GM20000 (cell line): ENCODE measurements around the gene GRK3.

Experiments
- DNase-seq: peaks from one replicate; pipeline ENCODE4 v3.0.0; 2012; ENCODE audit warnings: low spot score
- CTCF ChIP-seq: IDR thresholded peaks from 2 replicates; pipeline ENCODE4 v1.5.1; 2012; ENCODE audit warnings: mild to moderate bottlenecking, control low read depth; ENCODE audit errors: extremely low read depth, missing control alignments

GRK3 gene

GRCh38 chr22:25670070-25670461 is 105.6 kb downstream of the GRK3 start:
- TF ChIP-seq CTCF: no peak
- DNase-seq: no peak

GRCh38 chr22:25672289-25673084 is 108.0 kb downstream of the GRK3 start:
- no peak for TF ChIP-seq CTCF
- no peak for DNase-seq

- TF ChIP-seq CTCF: no peak
Measured at GRCh38 chr22:25673713-25674112, 109.2 kb downstream of the GRK3 start.

GRCh38 chr22:25677631-25678030 is 113.2 kb downstream of the GRK3 start:
- DNase-seq: no peak
- TF ChIP-seq CTCF: no peak

More at GRCh38 chr22:25673713-25674112, 109.2 kb downstream of the GRK3 start:
- DNase-seq: no peak

GRCh38 chr22:25680051-25680450 is 115.6 kb downstream of the GRK3 start:
- no peak for DNase-seq
- no peak for TF ChIP-seq CTCF

GRCh38 chr22:25680956-25681355 is 116.5 kb downstream of the GRK3 start:
- no peak for TF ChIP-seq CTCF
- DNase-seq: no peak

- DNase-seq: no peak
- TF ChIP-seq CTCF: no peak
Measured at GRCh38 chr22:25682109-25682508, 117.6 kb downstream of the GRK3 start.
